DMS153 treated with DMSO at 0.1 percent for 48 hours (cell line): ENCODE data around the gene NBL1.

Experiments used
- DNase-seq: peaks from one replicate; lab custom pipeline; 2025; ENCODE audit not compliant: unreplicated experiment; lab: John Stamatoyannopoulos, UW

Gene NBL1

GRCh38 chr1:19643602-19644394, at the start of gene NBL1:
NBL1 (plus strand) TSS chr1:19644311; CDS start chr1:19655031, 10,720 bp downstream.
- no peak for DNase-seq

GRCh38 chr1:19596065-19596713, 47.9 kb upstream of the NBL1 start:
- peak; percentile 82 for DNase-seq

- peak; percentile 82 for DNase-seq
Measured at GRCh38 chr1:19596714-19597495, 47.2 kb upstream of the NBL1 start.

GRCh38 chr1:19597496-19598309, 46.4 kb upstream of the NBL1 start:
- no peak for DNase-seq

- no peak for DNase-seq
Measured at GRCh38 chr1:19599810-19600209, 44.3 kb upstream of the NBL1 start.

DNA sequence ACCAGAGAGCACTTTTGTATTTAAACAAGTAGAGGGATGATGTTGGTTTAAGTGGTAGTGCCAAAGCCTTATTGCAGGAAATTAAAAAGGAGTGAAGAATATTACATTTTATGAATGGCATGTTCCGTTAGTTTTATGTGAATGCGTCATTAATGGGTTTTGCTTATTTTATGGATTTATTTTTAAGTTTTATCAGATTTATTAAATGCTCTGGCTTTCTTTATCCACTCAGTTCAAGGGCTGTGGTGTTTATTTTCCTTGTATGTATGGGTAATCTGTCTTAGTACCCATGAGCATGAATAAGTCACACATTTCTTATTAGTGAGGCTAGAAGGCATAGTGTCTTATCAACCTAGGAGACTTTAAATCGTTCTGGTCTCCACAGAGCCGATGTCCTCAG, 41.6 kb upstream of the NBL1 start:
- no peak for DNase-seq

- no peak for DNase-seq
Measured at GRCh38 chr1:19605967-19606366, 38.1 kb upstream of the NBL1 start.

GRCh38 chr1:19606817-19607642, 37.1 kb upstream of the NBL1 start:
- DNase-seq: no peak

- no peak for DNase-seq
Measured at GRCh38 chr1:19608232-19608631, 35.9 kb upstream of the NBL1 start.

- no peak for DNase-seq
Measured at GRCh38 chr1:19610282-19610981, 33.7 kb upstream of the NBL1 start.

- DNase-seq: no peak
Measured at GRCh38 chr1:19612530-19612929, 31.6 kb upstream of the NBL1 start.

- DNase-seq: no peak
Measured at GRCh38 chr1:19613171-19613703, 30.9 kb upstream of the NBL1 start.

DNA sequence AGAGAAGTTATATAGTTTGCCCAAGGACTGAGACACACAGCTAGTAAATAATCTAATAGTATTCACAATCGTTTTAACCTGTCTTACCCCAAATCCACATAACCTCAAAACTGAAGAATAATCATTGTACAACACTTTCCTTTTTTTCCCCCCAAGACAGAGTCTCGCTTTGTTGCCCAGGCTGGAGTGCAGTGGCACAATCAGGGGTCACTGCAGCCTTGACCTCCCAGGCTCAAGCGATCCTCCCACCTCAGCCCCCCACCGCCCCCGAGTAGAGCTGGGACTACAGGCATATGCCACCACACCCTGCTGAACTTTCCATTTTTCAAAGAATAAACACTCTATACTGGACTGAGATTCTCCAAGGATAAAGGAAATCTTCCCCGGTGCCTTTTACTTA, 28.7 kb upstream of the NBL1 start:
- no peak for DNase-seq

- DNase-seq: no peak
Measured at GRCh38 chr1:19616489-19616888, 27.6 kb upstream of the NBL1 start.

DNA sequence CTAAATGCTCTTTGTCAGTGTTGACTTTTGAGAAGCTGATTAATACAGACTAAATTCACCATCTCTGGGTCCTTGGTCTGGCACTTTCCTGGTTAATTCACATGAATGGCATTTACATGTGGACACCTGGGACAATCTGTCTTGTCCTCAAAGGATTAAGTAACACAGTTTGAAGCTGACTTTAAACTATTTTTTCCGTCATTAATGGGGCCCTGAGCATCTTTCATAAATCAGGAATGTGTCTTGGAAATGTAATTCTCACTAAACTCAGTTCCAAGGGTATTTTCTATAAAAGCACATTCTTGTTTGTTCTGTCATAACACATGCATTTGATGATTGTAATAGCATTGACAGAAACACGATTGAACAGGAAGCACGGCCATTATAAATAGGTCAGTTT, 26.7 kb upstream of the NBL1 start:
- no peak for DNase-seq

DNA sequence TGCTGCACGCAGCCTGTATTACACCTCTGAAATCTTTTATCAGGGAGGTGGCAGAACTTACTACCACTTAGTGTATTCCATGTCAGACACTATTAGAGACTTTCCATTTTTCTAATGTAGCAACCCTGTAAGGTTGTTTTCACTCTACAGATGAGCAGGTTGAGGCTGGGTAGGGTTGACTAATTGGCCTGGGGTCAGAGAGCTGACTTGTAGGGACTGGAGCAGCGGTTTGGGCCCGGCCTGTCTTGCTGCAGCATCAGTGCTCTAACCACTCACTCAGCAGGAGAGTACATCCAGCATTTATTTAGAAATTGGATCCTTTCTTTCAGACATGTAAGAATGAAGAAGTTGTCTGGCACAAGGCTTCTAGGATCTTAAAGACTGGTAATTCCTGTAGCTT, 25.7 kb upstream of the NBL1 start:
- DNase-seq: no peak

DNA sequence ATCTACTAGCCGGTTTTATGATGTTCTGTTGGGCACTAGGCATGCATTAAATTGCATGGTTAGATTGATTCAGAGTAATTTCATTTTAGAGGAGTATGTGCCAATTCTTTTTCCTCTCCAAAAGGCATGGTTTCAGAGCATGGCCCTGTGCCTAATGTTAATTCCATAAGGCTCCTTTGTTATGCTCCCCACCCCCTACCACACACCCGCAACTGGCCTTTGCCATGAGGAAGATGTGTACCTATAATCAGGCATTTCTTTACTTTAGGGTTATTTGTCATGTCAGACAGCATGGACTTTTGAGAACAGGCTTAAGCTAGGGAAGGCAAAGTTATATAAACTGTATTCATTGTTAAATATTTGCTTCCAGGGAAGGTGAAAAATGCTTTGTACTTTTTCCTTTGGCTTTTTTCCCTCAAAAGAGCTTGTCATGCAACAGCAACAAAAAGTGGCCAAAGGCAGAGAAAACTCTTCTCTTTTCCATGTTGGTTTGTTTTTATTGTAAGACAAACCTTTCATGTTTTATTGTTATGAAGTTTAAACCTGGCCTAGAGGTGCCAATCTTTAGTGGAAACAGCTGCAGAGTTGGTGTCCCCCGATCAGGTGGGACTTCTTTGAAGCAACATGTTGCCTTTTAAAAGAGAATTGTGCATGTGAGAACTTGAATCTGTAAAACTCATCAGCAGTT, 24.3 kb upstream of the NBL1 start:
- no peak for DNase-seq

DNA sequence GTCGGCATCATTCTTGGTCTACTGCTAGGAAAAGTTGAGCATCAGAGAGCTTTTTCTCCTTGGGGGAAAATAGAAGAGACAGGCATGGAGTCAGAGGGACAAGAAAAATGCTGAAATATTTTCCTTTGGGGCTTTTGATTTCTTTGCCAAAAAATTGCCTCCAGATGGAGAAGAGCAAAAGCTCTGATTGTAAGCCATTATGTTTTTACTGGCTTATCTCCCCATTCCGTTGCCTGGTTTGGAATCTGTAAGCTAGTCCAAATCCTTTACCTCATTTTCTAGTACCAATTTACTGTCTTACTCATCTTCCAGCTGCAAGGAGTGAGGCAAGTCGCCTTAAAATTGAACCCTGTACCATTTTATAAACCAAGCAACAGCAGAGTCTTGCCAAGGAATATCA, 23.3 kb upstream of the NBL1 start:
- DNase-seq: no peak
